Measurements from ENCODE around the gene DUT.

- TF ChIP-seq CTCF (IDR thresholded peaks at IDR 0.05; ENCODE audit: insufficient read depth, low read length) (no peak), SPI1 (IDR thresholded peaks at IDR 0.05; ENCODE audit: borderline replicate concordance, low read depth) (peak; percentile 31; the same call in 1 of the 2 replicates), REST (IDR thresholded peaks at IDR 0.05; ENCODE audit: insufficient replicate concordance, low read depth) (no peak)
Measured at GRCh38 chr15:48313216-48313615, 18.0 kb upstream of the DUT start.
